H1 (cell line): ENCODE measurements around the gene SH3RF3. TPM values are rescaled to one million over a fixed set of nuclear protein-coding genes. Genes with fewer than 3 reads are reported as not detected.

ENCODE experiments used
- CTCF ChIA-PET: fragments of 300-600 bp; sonication (Branson Sonifier 250); formaldehyde crosslinking; loops from one replicate; lab custom pipeline; 2021; ENCODE audit not compliant: partially characterized antibody; lab: Charles Lee
- POLR2A ChIA-PET: fragments of 300-600 bp; sonication (Branson Sonifier 250); formaldehyde crosslinking; loops from one replicate; lab custom pipeline; 2021; ENCODE audit warnings: inconsistent platforms; ENCODE audit not compliant: partially characterized antibody; lab: Charles Lee
- DNase-seq, 2 experiments: peaks; one replicate each; pipeline versions ENCODE4 v3.0.0 to v3.0.0-alpha.2; 2010 to 2022; ENCODE audit warnings: low spot score in 2 of 2, low read depth in 1 of 2, mixed read lengths in 1 of 2
- FAIRE-seq: peaks from 2 replicates; lab custom pipeline; 2011; peaks lifted over from hg19 to GRCh38; lab: Jason Lieb, UNC
- H2AFZ ChIP-seq: 2 replicates; pipeline ENCODE4 v1.8.1; 2012; ENCODE audit warnings: low read length, inconsistent platforms
- H2AK5ac ChIP-seq: 2 replicates; pipeline ENCODE4 v1.6.1; 2013; ENCODE audit warnings: low read depth, low read length
- H2BK120ac ChIP-seq: replicated peaks from 2 replicates; pipeline ENCODE3; 2013; ENCODE audit warnings: low read depth, low read length, inconsistent platforms
- H2BK12ac ChIP-seq: 2 replicates; pipeline ENCODE4 v1.6.1; 2013; ENCODE audit warnings: low read depth, low read length
- H2BK15ac ChIP-seq: 2 replicates; pipeline ENCODE4 v1.6.1; 2013; ENCODE audit warnings: low read length
- H2BK20ac ChIP-seq: 2 replicates; pipeline ENCODE4 v1.6.1; 2013; ENCODE audit warnings: low read length
- H2BK5ac ChIP-seq: 2 replicates; pipeline ENCODE4 v1.6.1; 2013; ENCODE audit warnings: low read depth, low read length
- H3K14ac ChIP-seq: 2 replicates; pipeline ENCODE4 v1.6.1; 2013; ENCODE audit warnings: inconsistent platforms; ENCODE audit not compliant: insufficient read length
- H3K18ac ChIP-seq: 2 replicates; pipeline ENCODE4 v1.6.1; 2013; ENCODE audit warnings: low read length; ENCODE audit errors: extremely low read depth
- H3K23ac ChIP-seq: 2 replicates; pipeline ENCODE4 v1.6.1; 2013; ENCODE audit warnings: inconsistent platforms; ENCODE audit not compliant: insufficient read length
- H3K23me2 ChIP-seq: 2 replicates; pipeline ENCODE4 v1.6.1; 2013; ENCODE audit warnings: low read depth, low read length
- H3K27ac ChIP-seq: 2 replicates; pipeline ENCODE4 v1.6.1; 2011; ENCODE audit warnings: low read depth, low read length, inconsistent platforms
- H3K27me3 ChIP-seq, 4 experiments: replicated peaks in 1 of 4; 1 replicate in 1 of 4; 2 replicates in 3 of 4; pipeline versions ENCODE4 v1.6.1 to v1.8.1; 2011 to 2013; ENCODE audit warnings: low read length in 3 of 4, mild to moderate bottlenecking in 3 of 4, inconsistent platforms in 2 of 4, mixed read lengths in 2 of 4, moderate library complexity in 1 of 4; ENCODE audit not compliant: control insufficient read depth in 3 of 4, insufficient read depth in 3 of 4; ENCODE audit errors: extremely low read depth in 1 of 4
- H3K36me3 ChIP-seq, 4 experiments: 2 replicates each; pipeline versions ENCODE4 v1.6.1 to v1.8.1; 2011 to 2013; ENCODE audit warnings: mild to moderate bottlenecking in 4 of 4, low read length in 3 of 4, moderate library complexity in 2 of 4, control low read depth in 1 of 4, inconsistent platforms in 1 of 4; ENCODE audit not compliant: insufficient read depth in 4 of 4, control insufficient read depth in 2 of 4
- H3K4ac ChIP-seq: replicated peaks from 2 replicates; pipeline ENCODE3; 2013; ENCODE audit warnings: low read length, low read depth, mixed read lengths, inconsistent platforms; ENCODE audit not compliant: insufficient read length
- H3K4me1 ChIP-seq, 4 experiments: replicated peaks in 1 of 4; 1 replicate in 1 of 4; 2 replicates in 3 of 4; pipeline versions ENCODE4 v1.6.1 to v1.8.1; 2011 to 2013; ENCODE audit warnings: low read length in 3 of 4, inconsistent platforms in 2 of 4, mixed read lengths in 1 of 4; ENCODE audit not compliant: insufficient read depth in 4 of 4, control insufficient read depth in 3 of 4
- H3K4me2 ChIP-seq, 2 experiments: 2 replicates each; pipeline versions ENCODE4 v1.6.1 to v1.8.1; 2011 to 2013; ENCODE audit warnings: low read depth in 2 of 2, low read length in 2 of 2, control low read depth in 1 of 2, inconsistent platforms in 1 of 2, mild to moderate bottlenecking in 1 of 2; ENCODE audit not compliant: insufficient read depth in 1 of 2
- H3K4me3 ChIP-seq, 4 experiments: fragments of 200-600, 300-600 bp in 1 of 4; sonication (generic), shearing (Covaris generic), sonication (Bioruptor Twin) in 1 of 4; 2 replicates each; pipeline versions ENCODE4 v1.5.1 to v1.8.1; 2011 to 2016; ENCODE audit warnings: low read length in 4 of 4, low read depth in 3 of 4, control low read depth in 2 of 4, inconsistent platforms in 2 of 4, mild to moderate bottlenecking in 2 of 4, mixed read lengths in 1 of 4, moderate library complexity in 1 of 4; ENCODE audit not compliant: insufficient read depth in 2 of 4; ENCODE audit errors: extremely low read depth in 1 of 4
- H3K56ac ChIP-seq: replicated peaks from 2 replicates; pipeline ENCODE3; 2013; ENCODE audit warnings: low read depth, mild to moderate bottlenecking, mixed read lengths, low read length, inconsistent platforms; ENCODE audit not compliant: insufficient read length
- H3K79me1 ChIP-seq: 2 replicates; pipeline ENCODE4 v1.6.1; 2013; ENCODE audit warnings: low read depth, low read length, control low read depth
- H3K79me2 ChIP-seq, 2 experiments: 2 replicates each; pipeline versions ENCODE4 v1.6.1 to v1.8.1; 2012 to 2013; ENCODE audit warnings: low read length in 2 of 2, mild to moderate bottlenecking in 2 of 2, inconsistent platforms in 1 of 2; ENCODE audit not compliant: insufficient read depth in 2 of 2, control insufficient read depth in 1 of 2
- H3K9ac ChIP-seq, 4 experiments: replicated peaks in 1 of 4; 1 replicate in 1 of 4; 2 replicates in 3 of 4; pipeline versions ENCODE4 v1.6.1 to v1.8.1; 2011 to 2013; ENCODE audit warnings: low read depth in 3 of 4, low read length in 3 of 4, control low read depth in 2 of 4, mild to moderate bottlenecking in 2 of 4, moderate library complexity in 2 of 4, inconsistent platforms in 1 of 4; ENCODE audit errors: extremely low read depth in 1 of 4
- H3K9me3 ChIP-seq, 2 experiments: 2 replicates each; pipeline versions ENCODE4 v1.6.1 to v1.8.1; 2012 to 2013; ENCODE audit warnings: mild to moderate bottlenecking in 2 of 2, moderate library complexity in 2 of 2, control low read depth in 1 of 2, inconsistent platforms in 1 of 2, low read depth in 1 of 2, low read length in 1 of 2, mixed read lengths in 1 of 2; ENCODE audit not compliant: insufficient read depth in 2 of 2
- H4K20me1 ChIP-seq, 2 experiments: replicated peaks in 1 of 2; 2 replicates each; pipeline versions ENCODE3 to v1.8.1; 2011 to 2013; ENCODE audit warnings: inconsistent platforms in 2 of 2, low read length in 2 of 2, mild to moderate bottlenecking in 1 of 2; ENCODE audit not compliant: insufficient read depth in 2 of 2, control insufficient read depth in 1 of 2
- H4K5ac ChIP-seq: 2 replicates; pipeline ENCODE4 v1.6.1; 2013; ENCODE audit warnings: low read length, low read depth, mixed read lengths, inconsistent platforms; ENCODE audit not compliant: insufficient read length
- H4K8ac ChIP-seq: 2 replicates; pipeline ENCODE4 v1.8.0; 2013; ENCODE audit warnings: mild to moderate bottlenecking, moderate library complexity, low read length, inconsistent platforms; ENCODE audit not compliant: insufficient read depth; ENCODE audit errors: extremely low read depth
- H4K91ac ChIP-seq: replicated peaks from 2 replicates; pipeline ENCODE3; 2013; ENCODE audit warnings: low read length, mixed read lengths, inconsistent platforms; ENCODE audit not compliant: insufficient read length
- BRCA1 ChIP-seq: IDR thresholded peaks from 2 replicates; pipeline ENCODE4 v1.6.1; 2012; ENCODE audit warnings: low read depth, low read length, improper control_type of control experiment
- CBX8 ChIP-seq: fragments of 300-800, 300-1000 bp; sonication (generic); IDR thresholded peaks from 2 replicates; pipeline ENCODE4 v1.7.1; 2016; ENCODE audit warnings: low read depth, low read length, borderline replicate concordance
- CHD1 ChIP-seq: IDR thresholded peaks from 2 replicates; pipeline ENCODE4 v1.6.1; 2012; ENCODE audit warnings: low read depth, low read length, improper control_type of control experiment
- CHD2 ChIP-seq: IDR thresholded peaks from 2 replicates; pipeline ENCODE4 v1.6.1; 2012; ENCODE audit warnings: low read length, improper control_type of control experiment
- GABPA ChIP-seq: IDR thresholded peaks from 2 replicates; pipeline ENCODE4 v1.6.1; 2011; ENCODE audit warnings: mild to moderate bottlenecking, low read length, moderate library complexity, borderline replicate concordance; ENCODE audit not compliant: insufficient read depth
- NANOG ChIP-seq: IDR thresholded peaks from 2 replicates; pipeline ENCODE4 v1.6.1; 2011; ENCODE audit warnings: low read length, low read depth, mild to moderate bottlenecking, inconsistent platforms; ENCODE audit not compliant: insufficient read depth, poor library complexity, severe bottlenecking
- RAD21 ChIP-seq, 2 experiments: IDR thresholded peaks in 1 of 2; conservative IDR thresholded peaks in 1 of 2; 2 replicates each; pipeline ENCODE4 v1.6.1; 2011; ENCODE audit warnings: low read depth in 2 of 2, low read length in 2 of 2, improper control_type of control experiment in 1 of 2, inconsistent platforms in 1 of 2, mild to moderate bottlenecking in 1 of 2, moderate library complexity in 1 of 2
- SIN3A ChIP-seq, 2 experiments: IDR thresholded peaks in 1 of 2; conservative IDR thresholded peaks in 1 of 2; 2 replicates each; pipeline ENCODE4 v1.6.1; 2011 to 2012; ENCODE audit warnings: low read length in 2 of 2, improper control_type of control experiment in 1 of 2, low read depth in 1 of 2, mild to moderate bottlenecking in 1 of 2
- SP4 ChIP-seq: IDR thresholded peaks from 2 replicates; pipeline ENCODE4 v1.6.1; 2012; ENCODE audit warnings: low read length, inconsistent platforms
- TAF1 ChIP-seq: IDR thresholded peaks from 2 replicates; pipeline ENCODE4 v1.6.1; 2011; ENCODE audit warnings: mild to moderate bottlenecking, low read depth, low read length
- WGBS, 2 experiments: shearing (Covaris generic) in 1 of 2; methylation state at CpG; one replicate each; pipeline versions ENCODE4 v1.1.6 to v1.1.7; 2013 to 2015; ENCODE audit warnings: low lambda C conversion rate in 2 of 2, mixed read lengths in 2 of 2, inconsistent platforms in 1 of 2, low coverage in 1 of 2, missing lambda C conversion rate in 1 of 2; ENCODE audit not compliant: insufficient replicate concordance in 2 of 2, insufficient coverage in 1 of 2, insufficient read length in 1 of 2; ENCODE audit errors: extremely low coverage in 1 of 2, missing lambda C conversion rate in 1 of 2; 5-methylcytosine and 5-hydroxymethylcytosine counted together
- polyA plus RNA-seq, 7 experiments: library from polyadenylated mRNA; depleted of rRNA in 3 of 7; stranded (reverse) in 5 of 7; unstranded in 2 of 7; fragments of >200 nt in 5 of 7; fragments of 200-250 nt in 2 of 7; gene quantifications; 1 replicate in 5 of 7; 2 replicates in 1 of 7; 4 replicates in 1 of 7; pipeline versions ENCODE4 v1.2.1 to v1.2.3, GENCODE V29; 2011 to 2013; ENCODE audit warnings: missing spikeins in 2 of 7, mixed read lengths in 2 of 7
- total RNA-seq: library from RNA; stranded (reverse); fragmentation: NEBNext Ultra II Directional; extraction: Animal tissue kit (Norgen Biotek cat#: 25700); gene quantifications from 2 replicates; pipeline ENCODE4 v1.2.1, GENCODE V29; 2021
- TF ChIP-seq, protein P1 (sequence below): IDR thresholded peaks from 2 replicates; pipeline ENCODE4 v1.6.1; 2011; ENCODE audit warnings: low read depth, mild to moderate bottlenecking, low read length; ENCODE audit not compliant: insufficient read depth
- TF ChIP-seq, protein P2 (sequence below): IDR thresholded peaks from 2 replicates; pipeline ENCODE4 v1.6.1; 2012; ENCODE audit warnings: inconsistent platforms

Gene SH3RF3
- total and polyA plus RNA-seq, 2 of the 8 experiments (the other 6 are each of a cell fraction or from before 2014, with no cell fraction given) = 0.11 to 0.65 TPM

DNA sequence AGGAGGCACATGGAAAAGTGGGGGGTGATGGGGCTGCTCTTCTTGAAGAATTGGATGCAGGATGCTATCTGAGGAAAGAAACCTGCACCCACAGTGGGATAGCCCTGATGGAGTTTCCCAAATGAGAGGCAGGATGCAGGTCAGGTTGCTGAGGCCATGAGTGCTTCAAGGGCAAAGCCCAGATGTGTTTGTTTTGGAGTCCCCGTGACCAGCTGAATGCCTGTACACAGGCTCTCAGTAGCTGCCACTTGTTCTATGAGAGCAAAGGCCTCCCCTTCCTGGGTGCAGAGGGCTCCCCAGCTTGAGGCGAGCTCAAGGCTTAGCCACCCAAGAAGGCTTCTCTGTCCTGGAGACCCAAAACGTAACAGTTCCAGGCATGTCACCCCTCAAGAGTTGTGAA is 292.1 kb downstream of the SH3RF3 start:
- Histone ChIP-seq H3K27me3 (no peaks in the 10 kb centered on the region), H2BK120ac (no peak overlapping the region), H2BK5ac (no peak overlapping the region), H4K5ac (no peak overlapping the region), H3K9me3 (no peaks in the 10 kb centered on the region), H3K4me3 (no peak overlapping the region), H3K4ac (no peak overlapping the region), H4K91ac (no peak overlapping the region), H2BK15ac (no peak overlapping the region), H3K14ac (no peak overlapping the region), H3K79me2 (no peaks in the 10 kb centered on the region), H3K27ac (no peak overlapping the region), H3K23me2 (no peaks in the 10 kb centered on the region), H3K56ac (no peak overlapping the region), H2BK20ac (no peak overlapping the region), H3K4me1 (peaks cover 0 to under 1% (median 0%) of the 10 kb centered on the region in 4 experiments; a peak in 1 of 7 replicates), H2AFZ (no peak overlapping the region), H3K9ac (no peak overlapping the region), H4K20me1 (no peaks in the 10 kb centered on the region), H2AK5ac (no peak overlapping the region), H3K23ac (no peak overlapping the region), H3K18ac (no peak overlapping the region), H3K4me2 (no peak overlapping the region), H2BK12ac (no peak overlapping the region), H4K8ac (no peak overlapping the region), H3K79me1 (no peaks in the 10 kb centered on the region), H3K36me3 (no peaks in the 10 kb centered on the region)
- FAIRE-seq (no peak), DNase-seq (no peak)
- CTCF ChIA-PET = interaction anchor here (0.8 to 2.8 kb wide), 4 partner anchors 15 to 372 kb away, joined by 3 to 11 read pairs (median 3); no protein-coding TSS in a partner anchor
- 92% methylated on average over 2 of the region's 3 CpGs; no CpG with 5 or more reads in 1 of the 2 experiments for WGBS, 2 experiments
- POLR2A ChIA-PET = no interaction called here
- TF ChIP-seq SP4 (no peak), CHD1 (no peak), SIN3A (conservative IDR thresholded peaks at IDR 0.05 in 1 of 2, IDR thresholded peaks at IDR 0.05 in 1 of 2; ENCODE audit: low read depth in 1 of 2, low read length in 2 of 2) (no peak), BRCA1 (no peak), TAF1 (no peak), RAD21 (IDR thresholded peaks at IDR 0.05 in 1 of 2, conservative IDR thresholded peaks at IDR 0.05 in 1 of 2; ENCODE audit: low read depth in 2 of 2, low read length in 2 of 2) (no peak), GABPA (no peak), CHD2 (no peak), CBX8 (no peak), NANOG (no peak)
- TF ChIP-seq, protein P1, sequence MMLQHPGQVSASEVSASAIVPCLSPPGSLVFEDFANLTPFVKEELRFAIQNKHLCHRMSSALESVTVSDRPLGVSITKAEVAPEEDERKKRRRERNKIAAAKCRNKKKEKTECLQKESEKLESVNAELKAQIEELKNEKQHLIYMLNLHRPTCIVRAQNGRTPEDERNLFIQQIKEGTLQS = no peak
- TF ChIP-seq, protein P2, sequence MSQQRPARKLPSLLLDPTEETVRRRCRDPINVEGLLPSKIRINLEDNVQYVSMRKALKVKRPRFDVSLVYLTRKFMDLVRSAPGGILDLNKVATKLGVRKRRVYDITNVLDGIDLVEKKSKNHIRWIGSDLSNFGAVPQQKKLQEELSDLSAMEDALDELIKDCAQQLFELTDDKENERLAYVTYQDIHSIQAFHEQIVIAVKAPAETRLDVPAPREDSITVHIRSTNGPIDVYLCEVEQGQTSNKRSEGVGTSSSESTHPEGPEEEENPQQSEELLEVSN = no peak
